HL-60 (cell line): ENCODE data around the gene TMEM74B.

Experiments used
- DNase-seq, 2 experiments: peaks; one replicate each; pipeline ENCODE4 v3.0.0-alpha.2; 2010 to 2020; ENCODE audit warnings: low read depth in 1 of 2, low spot score in 1 of 2
- H3K27ac ChIP-seq: fragments of 250-450 bp; sonication (Bioruptor Pico); replicated peaks from 2 replicates; pipeline ENCODE4 v1.5.1; 2020; ENCODE audit warnings: mild to moderate bottlenecking, moderate library complexity
- H3K27me3 ChIP-seq: fragments of 250-450 bp; sonication (Bioruptor Pico); 2 replicates; pipeline ENCODE4 v1.5.1; 2021; ENCODE audit warnings: mild to moderate bottlenecking, moderate library complexity; ENCODE audit not compliant: insufficient read depth, poor library complexity, severe bottlenecking
- H3K4me3 ChIP-seq: replicated peaks from 2 replicates; pipeline ENCODE4 v1.5.1; 2011; ENCODE audit warnings: mild to moderate bottlenecking, control low read depth, low read length; ENCODE audit not compliant: insufficient read depth
- GABPA ChIP-seq: IDR thresholded peaks from 2 replicates; pipeline ENCODE4 v1.6.1; 2012; ENCODE audit warnings: low read depth
- POLR2AphosphoS5 ChIP-seq: IDR thresholded peaks from 2 replicates; pipeline ENCODE4 v1.6.1; 2012; ENCODE audit warnings: low read depth
- REST ChIP-seq: IDR thresholded peaks from 2 replicates; pipeline ENCODE4 v1.6.1; 2012; ENCODE audit warnings: low read depth; ENCODE audit not compliant: insufficient replicate concordance
- SPI1 ChIP-seq: IDR thresholded peaks from 2 replicates; pipeline ENCODE4 v1.6.1; 2012; ENCODE audit warnings: low read depth, mild to moderate bottlenecking, borderline replicate concordance
- TF ChIP-seq, protein P1 (sequence below): IDR thresholded peaks from one replicate; pipeline ENCODE4 v1.5.1; 2011; ENCODE audit warnings: low read length, control low read depth, inconsistent platforms; ENCODE audit not compliant: insufficient read depth

Gene TMEM74B

GRCh38 chr20:1197801-1198200 lies 13.0 kb upstream of the TMEM74B start:
- no peak overlapping the region for H3K27ac ChIP-seq
- H3K27me3 ChIP-seq = peaks cover 4% of the 10 kb centered on the region
- no peak overlapping the region for H3K4me3 ChIP-seq
- no peak for DNase-seq
- TF ChIP-seq SPI1 (no peak), POLR2AphosphoS5 (no peak), GABPA (no peak), REST (no peak)
- TF ChIP-seq, protein P1, sequence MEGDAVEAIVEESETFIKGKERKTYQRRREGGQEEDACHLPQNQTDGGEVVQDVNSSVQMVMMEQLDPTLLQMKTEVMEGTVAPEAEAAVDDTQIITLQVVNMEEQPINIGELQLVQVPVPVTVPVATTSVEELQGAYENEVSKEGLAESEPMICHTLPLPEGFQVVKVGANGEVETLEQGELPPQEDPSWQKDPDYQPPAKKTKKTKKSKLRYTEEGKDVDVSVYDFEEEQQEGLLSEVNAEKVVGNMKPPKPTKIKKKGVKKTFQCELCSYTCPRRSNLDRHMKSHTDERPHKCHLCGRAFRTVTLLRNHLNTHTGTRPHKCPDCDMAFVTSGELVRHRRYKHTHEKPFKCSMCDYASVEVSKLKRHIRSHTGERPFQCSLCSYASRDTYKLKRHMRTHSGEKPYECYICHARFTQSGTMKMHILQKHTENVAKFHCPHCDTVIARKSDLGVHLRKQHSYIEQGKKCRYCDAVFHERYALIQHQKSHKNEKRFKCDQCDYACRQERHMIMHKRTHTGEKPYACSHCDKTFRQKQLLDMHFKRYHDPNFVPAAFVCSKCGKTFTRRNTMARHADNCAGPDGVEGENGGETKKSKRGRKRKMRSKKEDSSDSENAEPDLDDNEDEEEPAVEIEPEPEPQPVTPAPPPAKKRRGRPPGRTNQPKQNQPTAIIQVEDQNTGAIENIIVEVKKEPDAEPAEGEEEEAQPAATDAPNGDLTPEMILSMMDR = no peak

DNA sequence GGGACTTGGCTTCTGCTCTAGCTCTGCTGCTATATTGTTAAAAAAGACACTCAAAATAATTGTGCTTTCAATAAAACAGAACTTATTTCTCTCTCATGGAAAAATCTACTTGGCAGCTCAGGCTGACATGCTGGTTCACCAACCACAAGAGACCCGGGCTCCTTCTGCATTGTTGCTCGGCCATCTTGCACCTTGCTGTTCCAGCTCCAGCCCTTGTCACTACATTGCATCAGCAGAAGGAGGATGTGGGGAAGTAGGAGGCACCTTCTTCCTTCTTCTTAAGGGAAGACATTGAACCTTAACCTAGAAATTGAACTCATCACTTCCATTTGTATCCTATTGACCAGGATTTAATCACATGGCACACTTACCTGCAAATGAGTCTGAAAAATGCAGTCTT lies 11.9 kb upstream of the TMEM74B start:
- TF ChIP-seq REST (no peak), POLR2AphosphoS5 (no peak), GABPA (no peak), SPI1 (no peak)
- TF ChIP-seq, protein P1 = no peak
- no peak overlapping the region for H3K4me3 ChIP-seq
- no peak overlapping the region for H3K27ac ChIP-seq
- peaks cover 4% of the 10 kb centered on the region for H3K27me3 ChIP-seq
- peak in 1 of 2 experiments; percentile 39 for DNase-seq

DNA sequence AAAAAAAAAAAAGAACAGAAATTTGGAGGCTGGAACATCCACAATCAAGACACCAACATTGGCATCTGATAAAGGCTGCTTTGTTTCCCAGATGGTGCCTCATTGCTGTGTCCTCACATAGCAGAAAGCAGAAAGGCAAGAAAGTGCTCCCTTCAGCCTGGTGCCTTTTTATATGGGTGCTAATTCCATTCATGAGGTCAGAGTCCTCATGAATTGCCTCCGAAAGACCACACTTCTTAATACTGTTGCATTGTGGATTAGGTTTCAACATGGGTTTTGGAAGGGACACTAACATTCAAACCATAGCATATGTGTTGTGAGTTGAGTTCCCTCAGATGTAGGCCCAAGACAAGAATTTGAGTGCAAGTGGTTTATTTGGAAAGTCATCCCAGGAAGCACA lies 10.4 kb upstream of the TMEM74B start:
- Histone ChIP-seq H3K27me3 (peaks cover 4% of the 10 kb centered on the region), H3K4me3 (no peak overlapping the region), H3K27ac (no peak overlapping the region)
- no peak for TF ChIP-seq REST
- TF ChIP-seq SPI1 = no peak
- no peak for TF ChIP-seq POLR2AphosphoS5
- TF ChIP-seq GABPA = no peak
- TF ChIP-seq, protein P1 = no peak
- no peak for DNase-seq
